HCT116 (cell line): Measurements from ENCODE around the gene PRRC2A.

Experiments
- CBX3 ChIP-seq: IDR thresholded peaks from 2 replicates; pipeline ENCODE4 v1.6.1; 2012; ENCODE audit warnings: low read depth
- CTCF ChIP-seq, 3 experiments: fragments of 200-600 bp in 1 of 3; sonication (generic) in 1 of 3; IDR thresholded peaks in 2 of 3; conservative IDR thresholded peaks in 1 of 3; 2 replicates each; pipeline ENCODE4 v1.5.1; 2012 to 2017; ENCODE audit warnings: low read depth in 2 of 3, low read length in 2 of 3, antibody characterized with exemption in 1 of 3, borderline replicate concordance in 1 of 3, control low read depth in 1 of 3, mild to moderate bottlenecking in 1 of 3, mixed read lengths in 1 of 3, mixed run types in 1 of 3, moderate library complexity in 1 of 3; ENCODE audit not compliant: insufficient read depth in 1 of 3
- MAX ChIP-seq: IDR thresholded peaks from 2 replicates; pipeline ENCODE4 v1.6.1; 2012
- POLR2A ChIP-seq: IDR thresholded peaks from 2 replicates; pipeline ENCODE4 v1.7.0; 2011; ENCODE audit warnings: borderline replicate concordance; ENCODE audit not compliant: insufficient read depth, insufficient read length; ENCODE audit errors: extremely low read depth
- REST ChIP-seq: IDR thresholded peaks from 2 replicates; pipeline ENCODE4 v1.6.1; 2012; ENCODE audit warnings: low read depth
- SP1 ChIP-seq: IDR thresholded peaks from 2 replicates; pipeline ENCODE4 v1.6.1; 2012; ENCODE audit warnings: low read depth
- YY1 ChIP-seq: IDR thresholded peaks from 2 replicates; pipeline ENCODE4 v1.6.1; 2011; ENCODE audit warnings: low read length, low read depth, moderate library complexity, mild to moderate bottlenecking; ENCODE audit not compliant: insufficient replicate concordance; ENCODE audit errors: extremely low read depth

- TF ChIP-seq CTCF (IDR thresholded peaks at IDR 0.05 in 2 of 3, conservative IDR thresholded peaks at IDR 0.05 in 1 of 3; ENCODE audit: borderline replicate concordance in 1 of 3, insufficient read depth in 1 of 3, low read depth in 2 of 3, low read length in 2 of 3) (no peak), YY1 (no peak), REST (no peak), CBX3 (no peak), POLR2A (no peak), MAX (no peak), SP1 (no peak)
Measured at GRCh38 chr6:31663126-31663960, 42.8 kb downstream of the PRRC2A start.
